HG02943 (cell line): Measurements from ENCODE around the gene WNK1.
"Not testable (repeated sequence)": the region's sequence is repeated elsewhere in the genome, so short reads cannot be mapped to it uniquely, and the experiment has no call there.

Experiments used
- ATAC-seq: cut with Tn5 transposase; IDR thresholded peaks from one replicate; pipeline ENCODE4 v1.9.1; 2021; ENCODE audit warnings: mild to moderate bottlenecking, low read depth, moderate library complexity; ENCODE audit not compliant: unreplicated experiment

WNK1 gene

DNA sequence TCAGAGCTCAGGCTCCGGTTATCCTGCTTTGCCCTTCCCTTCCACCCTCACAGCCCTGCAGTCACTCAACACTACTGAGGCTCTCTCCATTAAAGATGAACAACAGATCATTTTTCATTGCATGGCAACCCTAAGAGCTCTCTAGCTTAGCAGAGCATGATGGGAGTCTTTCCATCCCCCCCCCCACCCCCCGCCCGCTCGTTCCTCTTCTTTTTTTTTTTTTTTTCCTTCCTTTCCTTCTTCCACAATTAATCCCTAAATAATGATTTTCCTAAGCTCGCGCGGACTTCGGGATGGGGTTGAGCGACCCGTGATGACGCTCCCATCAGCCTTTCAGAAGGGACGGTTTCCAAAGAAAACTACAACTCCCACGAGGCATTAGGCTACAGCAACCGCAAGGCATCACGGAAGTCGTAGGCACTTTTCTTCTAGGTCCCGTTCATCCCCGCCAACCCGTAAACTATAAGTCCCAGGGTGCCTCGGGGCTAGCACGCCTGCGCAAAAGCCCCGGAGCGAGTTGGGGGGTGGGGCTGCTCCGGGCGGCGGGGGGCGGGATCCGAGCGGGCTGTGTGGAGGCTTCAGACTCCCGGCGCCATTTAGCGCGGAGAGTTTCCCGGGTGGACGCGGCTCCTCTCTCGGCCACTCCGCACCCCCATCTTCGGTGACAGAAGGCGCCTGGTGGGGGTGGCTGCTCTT is at the start of gene WNK1:
TSS of gene WNK1 (plus strand) at position 581 of the 696 bp plus-strand sequence. CDS start 987 bp downstream, outside the sequence.
- ATAC-seq: peak; percentile 53

DNA sequence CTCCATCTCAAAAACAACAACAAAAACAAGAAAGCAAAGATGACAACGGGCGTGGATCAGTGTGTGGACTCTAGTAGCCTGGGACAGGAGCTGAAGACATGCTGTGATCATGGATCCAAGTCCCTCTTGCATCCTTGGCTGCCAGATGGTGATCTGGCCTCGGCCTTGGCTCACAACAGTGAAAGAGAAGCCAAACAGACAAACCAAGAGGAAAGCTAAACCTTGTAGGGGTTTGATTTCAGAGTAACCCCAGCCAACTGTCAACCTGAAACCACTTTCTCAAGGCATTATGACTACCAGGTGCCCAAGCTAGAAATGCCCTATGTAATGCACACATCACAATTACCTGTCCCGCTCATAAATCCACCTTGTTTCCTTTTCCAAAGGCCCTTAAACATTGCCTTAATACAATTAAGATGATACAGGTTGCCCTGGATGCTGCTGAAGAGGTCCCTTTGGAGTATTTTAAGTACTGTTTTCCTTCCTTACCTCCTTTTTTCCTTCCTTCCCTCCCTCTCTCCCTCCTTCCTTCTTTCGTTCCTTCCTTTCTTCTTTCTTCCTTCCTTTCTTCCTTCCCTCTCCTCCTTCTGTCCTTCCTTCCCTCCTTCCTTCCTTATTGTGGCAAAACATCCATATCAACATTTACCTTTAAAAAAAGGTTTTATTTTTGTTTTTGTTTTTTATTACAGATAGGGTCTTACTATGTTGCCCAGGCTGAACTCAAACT is 47.7 kb upstream of the WNK1 start:
- no peak for ATAC-seq

- not testable (repeated sequence) for ATAC-seq
Measured at GRCh38 chr12:708084-708483, 44.3 kb upstream of the WNK1 start.

- ATAC-seq: no peak
Measured at GRCh38 chr12:709455-710020, 42.8 kb upstream of the WNK1 start.

- ATAC-seq: no peak
Measured at GRCh38 chr12:712172-712863, 40.1 kb upstream of the WNK1 start.

DNA sequence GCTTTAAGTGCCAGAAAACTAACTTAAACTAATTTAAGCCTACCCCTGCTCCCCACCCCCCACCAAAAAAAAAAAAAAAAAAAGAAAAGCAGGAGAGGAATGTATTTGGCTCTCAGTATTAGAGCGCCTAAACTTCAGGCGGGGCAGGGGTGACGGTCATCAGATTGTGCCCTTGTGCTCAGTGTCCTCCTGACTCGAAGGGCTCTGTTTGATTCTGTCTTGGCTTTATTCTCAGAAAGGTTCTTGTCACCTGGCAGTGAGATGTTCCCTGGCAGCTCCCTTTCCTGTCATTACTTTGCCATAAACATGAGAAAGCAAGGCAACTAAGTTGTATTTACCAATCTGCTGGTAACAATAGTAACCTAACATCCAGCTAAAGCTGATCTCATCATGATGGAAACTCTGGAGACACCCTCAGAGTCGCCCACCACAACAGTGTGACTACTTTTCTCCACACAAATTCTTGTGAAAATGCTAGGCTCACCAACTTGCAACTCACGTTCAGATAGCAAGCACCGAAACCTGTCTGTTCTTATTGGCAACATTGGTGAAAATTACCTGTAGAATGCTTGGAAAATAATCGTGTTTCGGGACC is 39.0 kb upstream of the WNK1 start:
- ATAC-seq: no peak

GRCh38 chr12:716506-716905 is 35.9 kb upstream of the WNK1 start:
- ATAC-seq: no peak

- ATAC-seq: no peak
Measured at GRCh38 chr12:718756-719102, 33.6 kb upstream of the WNK1 start.

DNA sequence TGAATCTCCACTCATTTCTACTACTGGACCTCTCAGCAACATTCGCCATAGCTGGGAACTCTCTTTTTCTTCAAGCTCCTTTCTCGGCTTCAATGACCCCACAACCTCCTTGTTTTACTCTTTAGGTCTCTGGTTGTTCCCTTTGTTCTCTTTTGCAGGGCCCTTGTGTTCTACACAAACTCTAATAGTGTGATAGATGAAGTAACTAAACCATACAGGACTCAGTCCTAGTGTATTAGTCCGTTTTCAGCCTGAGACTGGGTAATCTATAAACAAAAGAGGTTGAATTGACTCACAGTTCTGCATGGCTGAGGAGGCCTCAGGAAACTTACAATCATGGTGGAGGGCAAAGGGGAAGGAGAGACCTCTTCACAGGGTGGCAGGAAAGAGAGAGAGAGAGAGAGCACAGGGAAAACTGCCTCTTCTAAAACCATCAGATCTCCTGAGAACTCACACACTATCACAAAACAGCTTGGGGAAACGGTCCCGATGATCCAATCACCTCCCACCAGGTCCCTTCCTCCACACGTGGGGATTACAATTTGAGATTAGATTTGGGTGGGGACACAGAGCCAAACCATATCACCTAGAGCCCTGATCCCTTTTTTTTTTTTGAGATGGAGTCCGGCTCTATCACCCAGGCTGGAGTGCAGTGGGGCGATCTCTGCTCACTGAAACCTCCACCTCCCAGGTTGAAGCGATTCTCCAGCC is 32.0 kb upstream of the WNK1 start:
- ATAC-seq: no peak

- ATAC-seq: no peak
Measured at GRCh38 chr12:724194-724855, 28.1 kb upstream of the WNK1 start.

- ATAC-seq: no peak
Measured at GRCh38 chr12:725076-725475, 27.3 kb upstream of the WNK1 start.

- ATAC-seq: no peak
Measured at GRCh38 chr12:726281-727140, 25.9 kb upstream of the WNK1 start.

DNA sequence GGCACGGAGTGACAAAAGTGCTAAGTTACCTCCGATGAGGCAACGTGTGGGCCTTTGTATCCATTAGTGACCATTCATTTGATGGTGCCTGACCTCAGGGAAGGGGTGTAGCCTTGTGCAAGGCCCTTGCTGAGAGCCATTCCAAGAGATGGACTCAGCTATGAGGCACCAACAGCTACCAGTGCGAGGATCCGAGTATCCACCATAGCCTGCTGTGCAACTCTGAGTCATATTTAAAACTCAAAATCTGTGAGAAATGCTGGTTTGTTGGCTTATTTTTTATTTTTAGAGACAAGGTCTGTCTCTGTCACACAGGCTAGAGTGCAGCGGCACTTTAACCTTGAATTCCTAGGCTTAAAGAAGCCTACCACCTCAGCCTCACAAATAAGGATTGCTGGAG is 25.1 kb upstream of the WNK1 start:
- ATAC-seq: no peak

DNA sequence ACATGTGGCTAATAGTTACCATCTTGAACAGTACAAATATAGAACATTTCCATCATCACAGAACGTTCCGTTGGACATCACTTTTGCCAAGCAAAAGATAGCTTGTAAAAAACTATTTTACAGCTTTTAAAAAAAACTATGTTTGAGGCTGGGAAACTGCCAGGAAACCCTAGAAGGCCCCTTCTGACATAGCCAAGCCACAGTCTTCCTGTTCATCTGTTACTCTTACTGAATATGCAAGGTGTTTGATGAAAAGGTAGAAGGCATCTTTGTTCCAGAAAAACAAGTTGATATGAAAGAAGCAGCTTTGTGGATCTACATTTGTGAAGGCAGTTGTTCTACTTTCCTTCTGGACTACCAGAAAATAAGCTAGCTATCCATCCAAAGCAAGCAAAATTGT is 23.6 kb upstream of the WNK1 start:
- no peak for ATAC-seq

DNA sequence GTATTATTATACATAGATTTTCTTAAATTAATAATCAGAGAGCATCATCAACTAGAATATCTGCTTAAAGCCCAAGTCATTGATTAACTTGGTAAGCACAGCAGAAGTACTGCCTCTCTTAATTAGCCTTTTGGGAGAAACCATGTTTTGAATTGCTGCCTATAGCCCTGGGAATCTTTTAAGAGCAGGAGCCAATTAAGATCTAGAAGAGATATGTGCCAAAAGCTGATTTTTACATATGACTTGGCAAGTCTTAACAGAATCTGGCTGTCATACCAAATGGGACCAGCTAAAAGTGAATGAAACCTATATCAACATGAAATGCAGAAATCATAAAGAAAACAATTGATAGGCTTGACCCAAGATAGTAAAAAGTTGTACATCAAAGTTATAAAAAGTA is 23.2 kb upstream of the WNK1 start:
- ATAC-seq: no peak

GRCh38 chr12:730550-730949 is 21.8 kb upstream of the WNK1 start:
- ATAC-seq: no peak

DNA sequence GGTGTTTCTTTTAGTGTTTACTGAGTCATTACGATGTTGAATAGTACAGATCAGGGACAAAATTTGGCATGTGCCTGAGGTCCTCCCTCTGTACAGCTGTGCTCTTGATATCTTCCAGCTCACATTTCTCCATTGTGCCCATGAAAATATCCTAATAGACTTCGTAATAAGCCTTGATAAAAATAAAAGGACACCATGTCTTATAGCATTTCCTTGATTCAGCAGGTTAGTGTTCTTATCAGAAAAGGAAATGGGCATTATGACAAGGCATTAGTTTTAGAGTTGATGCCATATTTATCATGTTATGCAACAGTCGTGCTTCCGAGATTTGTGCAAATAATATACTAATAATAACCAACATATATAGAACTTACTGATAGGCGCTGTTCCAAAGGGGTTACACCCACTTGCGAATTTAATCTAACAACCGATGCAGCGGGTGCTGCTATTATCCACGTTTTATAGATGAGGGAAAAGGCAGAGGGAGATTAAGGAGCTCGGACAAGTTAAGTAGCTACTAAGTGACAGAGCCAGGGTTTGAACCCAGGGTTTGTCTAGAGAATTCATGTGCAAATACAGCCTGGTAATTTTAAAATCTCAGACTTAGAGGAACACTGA is 15.1 kb upstream of the WNK1 start:
- no peak for ATAC-seq

DNA sequence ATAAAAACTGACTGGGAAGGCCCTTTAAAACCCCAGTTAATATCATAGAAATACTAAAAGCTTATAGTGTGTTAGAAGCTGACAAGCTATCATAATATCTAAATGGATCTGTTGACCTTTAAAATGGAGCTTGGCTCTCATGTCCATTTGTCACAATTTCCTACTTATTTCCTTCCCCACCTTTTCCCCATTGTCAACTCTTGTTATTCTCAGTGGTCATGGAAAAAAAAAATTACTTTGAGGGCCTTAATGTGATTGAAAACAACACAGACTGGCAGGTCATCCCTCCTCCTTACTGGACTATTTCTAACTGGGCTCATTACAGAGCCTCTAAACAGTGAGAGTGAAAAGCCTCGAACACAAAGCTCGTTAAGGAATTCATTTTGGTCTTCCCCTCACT is 13.7 kb upstream of the WNK1 start:
- ATAC-seq: no peak
